Measurements from ENCODE around the gene FBF1.

DNA sequence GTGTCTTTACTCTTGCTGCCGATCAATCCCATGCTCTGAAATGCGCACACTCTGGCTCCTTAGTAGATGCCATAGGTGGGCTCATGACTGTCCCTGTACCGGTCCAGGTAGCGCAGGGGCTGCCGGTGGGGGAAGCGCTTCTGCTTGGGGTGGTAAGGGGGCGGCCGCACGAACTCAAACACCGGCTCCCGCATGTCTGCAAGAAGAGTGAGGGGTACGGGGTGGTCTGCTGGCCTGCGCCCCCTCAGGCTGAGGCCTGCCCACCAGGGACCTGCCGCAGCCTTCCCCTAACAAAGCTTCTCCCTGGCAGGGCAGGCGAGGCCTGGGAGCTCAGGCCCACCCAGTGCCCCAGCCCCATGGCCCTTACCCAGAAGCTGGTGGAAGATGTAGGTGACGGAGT, 42.1 kb downstream of the FBF1 start:
- no peak for TF ChIP-seq ATF2 (tag by site-specific recombination; IDR thresholded peaks at IDR 0.05; ENCODE audit: low read depth)
- no peak for TF ChIP-seq ZNF768 (tag by site-specific recombination; IDR thresholded peaks at IDR 0.05)

Measured in HEK293 (cell line).